Measurements from ENCODE around the gene SKIC8.

Gene SKIC8

DNA sequence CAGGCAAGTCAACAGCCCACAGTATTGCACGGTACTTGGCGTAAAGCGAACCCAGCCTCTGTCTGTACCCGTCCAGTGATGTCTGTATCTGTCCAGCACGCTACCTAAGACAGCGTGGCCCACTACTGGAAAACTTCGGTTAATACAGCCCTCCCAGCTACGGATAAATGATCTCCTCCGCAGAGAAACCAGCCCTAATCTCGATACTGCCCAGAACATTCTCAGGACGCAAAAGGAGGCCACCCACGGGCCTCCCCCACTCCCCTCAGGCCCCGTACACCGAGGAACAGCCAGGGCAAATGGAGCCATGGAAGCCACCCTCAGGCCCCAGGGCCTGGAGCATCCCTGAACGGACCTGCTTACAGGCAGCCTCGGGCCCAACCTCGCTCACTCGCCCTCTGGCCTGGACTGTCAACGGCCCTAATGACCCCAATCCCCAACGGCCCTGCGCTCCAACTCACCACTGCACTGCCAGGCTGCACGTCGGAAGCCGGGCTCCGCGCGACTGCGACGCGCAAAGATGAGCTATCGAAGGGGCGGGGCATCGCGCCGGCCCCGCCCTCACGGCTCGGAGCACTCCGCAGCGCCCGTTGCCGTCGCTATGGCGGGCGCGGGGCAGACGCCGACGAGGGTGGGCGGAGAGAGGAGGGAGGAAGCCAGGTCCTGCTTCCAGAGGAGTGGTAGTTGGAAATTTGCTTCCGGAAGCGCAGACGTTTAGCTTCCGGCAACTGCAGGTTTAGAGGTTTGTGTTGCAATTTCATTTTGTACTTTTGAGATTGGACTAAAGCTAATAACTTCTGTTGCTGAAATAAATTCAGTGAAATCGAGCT lies at the start of gene SKIC8:
Gene SKIC8 (minus strand): TSS at position 509 of the 830 bp plus-strand sequence. CDS start 3,923 bp downstream, outside the sequence.
- peak; percentile 97 for DNase-seq

DNA sequence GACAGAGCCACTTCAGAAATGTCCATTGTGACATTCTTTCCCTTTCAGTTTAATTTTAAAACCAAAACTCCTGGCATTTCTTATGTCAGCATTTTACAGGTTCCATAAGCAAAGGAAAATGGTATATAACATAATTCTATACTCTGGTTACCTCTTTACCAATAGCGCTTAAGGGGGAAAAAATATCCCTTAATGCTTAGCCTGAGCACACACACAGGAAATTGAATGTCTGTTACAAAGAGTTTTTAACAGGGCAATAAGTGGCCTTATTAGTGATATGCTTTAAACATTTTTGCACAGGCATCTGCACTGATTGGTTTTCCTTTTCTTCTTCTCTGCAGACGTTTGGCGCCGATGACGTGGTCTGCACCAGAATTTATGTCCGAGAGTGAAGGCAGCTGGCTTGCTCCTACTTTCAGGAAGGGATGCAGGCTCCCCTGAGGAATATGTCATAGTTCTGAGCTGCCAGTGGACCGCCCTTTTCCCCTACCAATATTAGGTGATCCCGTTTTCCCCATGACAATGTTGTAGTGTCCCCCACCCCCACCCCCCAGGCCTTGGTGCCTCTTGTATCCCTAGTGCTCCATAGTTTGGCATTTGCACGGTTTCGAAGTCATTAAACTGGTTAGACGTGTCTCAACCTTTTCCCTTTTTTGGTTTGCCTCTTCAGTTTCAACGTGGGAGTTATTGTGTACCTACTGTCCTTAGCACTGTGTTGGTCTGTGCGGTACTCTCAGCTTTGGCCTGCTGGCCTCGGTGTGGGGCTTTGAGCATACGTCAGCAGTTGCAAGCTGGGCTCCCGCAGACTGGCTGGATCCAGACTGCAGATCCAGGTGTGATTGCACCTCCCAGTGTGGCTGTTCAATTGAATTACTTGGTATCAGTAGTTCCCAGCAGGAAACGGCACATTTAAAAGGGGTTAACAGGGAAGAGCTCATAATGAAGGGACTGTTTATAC lies 48.5 kb upstream of the SKIC8 start:
- no peak for DNase-seq

DNA sequence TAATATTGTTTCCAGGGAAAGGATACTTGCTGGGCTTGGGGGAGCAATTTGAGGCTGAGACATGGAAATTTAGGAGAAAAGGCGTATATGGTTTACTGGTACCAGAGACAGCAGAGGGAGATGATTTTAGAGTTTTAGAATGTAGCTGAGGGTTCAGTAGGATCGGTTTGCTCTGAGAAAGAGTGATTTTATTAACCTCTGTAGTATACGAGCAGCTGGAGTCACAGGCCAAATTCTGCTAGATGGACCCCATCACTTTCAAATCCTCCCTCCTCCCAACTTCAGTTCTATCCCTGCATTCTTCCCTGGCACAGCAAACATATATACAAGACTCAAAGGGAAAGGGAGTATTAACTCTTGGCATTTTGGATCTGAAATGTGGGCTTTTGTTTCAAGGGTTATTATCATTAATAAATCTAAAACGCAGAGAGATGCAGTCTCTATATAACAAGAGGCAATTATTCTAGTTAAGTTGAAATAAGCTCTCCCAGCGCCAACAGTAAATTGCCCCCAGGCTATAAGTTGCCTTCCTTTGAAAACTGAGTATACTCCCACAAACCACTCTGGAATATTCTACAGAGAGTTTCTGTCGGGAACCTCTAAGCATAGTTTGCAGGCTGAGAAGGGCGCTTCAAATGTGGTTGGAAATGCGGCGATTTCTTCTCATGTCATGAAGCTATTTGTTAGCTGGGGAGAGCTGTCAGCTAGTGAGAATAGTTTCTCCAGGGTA lies 46.2 kb upstream of the SKIC8 start:
- DNase-seq = no peak

DNA sequence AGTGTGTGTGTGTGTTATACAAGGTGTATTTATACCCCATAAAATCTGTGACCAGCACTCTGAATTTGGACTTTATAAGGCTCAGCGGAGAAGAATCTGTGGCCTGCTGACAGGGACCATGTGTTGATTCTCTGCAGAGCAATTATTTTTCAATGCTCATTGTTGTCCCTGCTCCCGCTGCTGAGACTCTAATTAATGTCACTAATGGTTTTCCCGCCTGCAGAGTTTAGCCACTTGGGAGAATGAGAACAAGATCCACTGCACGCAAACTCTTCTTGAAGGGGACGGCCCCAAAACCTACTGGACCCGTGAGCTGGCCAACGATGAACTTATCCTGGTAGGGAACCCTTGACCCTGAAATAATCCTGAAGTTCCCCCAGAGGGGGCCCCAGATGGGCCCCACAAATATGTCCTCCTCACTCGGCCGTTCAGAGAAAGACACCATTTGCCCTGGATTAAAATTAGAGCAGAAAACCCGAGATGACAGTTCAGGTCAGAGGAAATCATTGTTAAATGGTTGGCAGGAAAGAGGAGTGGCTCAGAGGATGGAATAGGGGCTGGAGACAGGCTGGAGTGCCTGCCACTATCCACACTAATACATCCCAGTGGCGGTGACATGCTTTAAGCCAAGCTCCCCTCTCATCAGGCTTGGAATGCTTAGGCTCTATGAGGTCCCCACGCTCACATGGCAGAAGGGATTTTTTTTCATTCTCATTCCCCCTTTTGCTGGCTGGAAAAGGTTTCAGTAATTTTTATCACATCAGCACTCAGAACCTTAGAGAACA lies 44.1 kb upstream of the SKIC8 start:
- peak; percentile 93 for DNase-seq

DNA sequence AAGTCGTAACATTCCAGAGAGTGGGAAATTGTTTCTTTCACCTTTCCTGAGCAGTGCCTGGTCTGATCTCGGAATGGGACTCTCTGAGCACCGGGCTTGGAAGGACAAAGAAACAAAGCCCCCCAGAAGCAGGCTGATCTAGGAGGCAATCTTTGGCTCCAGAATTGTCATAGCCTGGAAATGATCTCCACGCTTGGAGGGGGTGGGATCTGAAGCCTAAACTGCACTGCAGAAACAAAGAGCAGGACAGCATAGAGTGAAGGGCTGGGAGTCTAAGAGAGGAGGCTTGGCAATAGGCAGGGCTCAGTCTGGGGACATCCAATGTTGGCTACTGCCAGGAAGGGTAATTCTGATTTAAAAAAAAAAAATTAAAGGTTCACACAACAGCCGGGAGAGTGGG lies 42.6 kb upstream of the SKIC8 start:
- DNase-seq = peak; percentile 61

- peak; percentile 76 for DNase-seq
These were observed 41.9 kb upstream of the SKIC8 start for GRCh38 chr15:78341057-78341987.

DNA sequence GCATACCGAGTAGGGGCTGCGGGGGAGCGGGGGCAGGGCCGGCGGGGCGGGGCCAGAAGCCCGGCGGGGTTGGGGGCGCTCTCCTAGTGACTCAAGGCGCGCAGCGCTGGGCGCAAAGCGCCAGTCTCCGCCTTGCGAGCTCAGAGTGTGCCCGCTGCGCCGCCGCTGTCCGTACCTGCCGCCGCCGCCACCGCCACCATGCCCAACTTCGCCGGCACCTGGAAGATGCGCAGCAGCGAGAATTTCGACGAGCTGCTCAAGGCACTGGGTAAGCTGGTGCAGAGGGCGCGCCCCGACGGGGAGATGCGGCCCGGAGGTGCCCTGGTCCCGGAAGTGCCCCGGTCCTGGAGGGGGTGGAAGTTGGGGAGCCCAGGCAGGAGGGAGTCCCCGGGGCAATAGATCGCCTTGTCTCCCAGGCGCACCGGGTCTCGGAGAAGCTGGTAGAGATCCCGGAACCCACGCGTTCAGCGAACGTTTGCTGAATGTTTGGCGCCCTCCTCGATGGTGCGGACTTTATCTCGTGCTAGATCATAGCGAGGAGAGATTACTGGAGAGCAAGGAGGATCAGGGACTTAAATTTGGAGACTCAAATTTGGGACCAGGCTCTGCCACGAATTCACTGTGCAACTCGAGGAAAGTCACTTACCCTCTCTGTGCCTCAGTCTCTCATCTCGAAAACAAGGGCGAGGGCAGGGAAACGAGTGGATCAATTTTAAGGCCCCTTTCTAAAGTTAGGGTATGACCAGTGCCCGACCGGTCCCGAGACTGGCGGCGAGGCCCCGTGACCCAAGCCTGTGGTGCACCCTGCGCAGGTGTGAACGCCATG lies 41.0 kb upstream of the SKIC8 start, which contains the start of gene CRABP1:
Gene CRABP1 (plus strand): TSS at position 123 of the 826 bp plus-strand sequence. CDS start 76 bp downstream, at position 199.
- peak; percentile 83 for DNase-seq

DNA sequence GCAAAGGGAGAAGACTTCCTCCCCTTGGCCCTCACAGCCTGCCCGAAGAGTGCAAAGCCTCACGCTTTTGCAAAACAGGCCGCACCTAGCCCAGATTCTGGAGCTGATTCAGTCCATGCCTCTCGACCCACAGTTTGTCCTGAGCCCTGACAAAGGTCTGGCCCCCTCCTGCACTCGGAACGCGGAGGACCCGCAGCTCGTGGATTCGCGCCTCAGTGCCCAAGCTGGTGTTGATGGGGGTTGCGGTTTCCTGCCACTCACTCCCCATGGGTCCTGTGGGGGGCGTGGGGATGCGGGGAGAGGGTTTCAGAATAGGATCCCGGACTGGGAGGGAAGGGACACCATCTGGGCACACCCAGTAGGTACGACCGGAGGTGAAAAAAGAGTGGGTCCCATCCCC lies 40.1 kb upstream of the SKIC8 start:
- peak; percentile 69 for DNase-seq

- peak; percentile 63 for DNase-seq
These were observed 39.4 kb upstream of the SKIC8 start for GRCh38 chr15:78338781-78339180.

DNA sequence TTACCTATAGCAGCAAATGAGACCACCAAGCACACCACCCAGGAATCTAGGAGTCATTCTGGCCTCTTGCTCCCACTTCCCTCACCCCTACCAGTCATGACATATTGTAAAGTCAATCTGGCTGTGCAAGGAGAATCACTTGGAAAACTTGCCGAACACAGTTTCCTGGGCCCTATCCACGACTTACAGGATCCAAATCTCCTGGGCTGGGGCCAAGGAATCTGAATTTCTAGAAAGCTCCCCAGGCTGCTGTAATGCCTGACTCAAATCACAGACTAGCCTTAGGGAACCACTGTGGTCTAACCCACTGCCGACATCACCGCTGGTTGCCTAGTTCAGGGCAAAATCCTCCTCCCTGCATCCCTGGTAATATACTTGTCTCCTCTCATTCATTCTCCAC lies 36.6 kb upstream of the SKIC8 start:
- no peak for DNase-seq

DNA sequence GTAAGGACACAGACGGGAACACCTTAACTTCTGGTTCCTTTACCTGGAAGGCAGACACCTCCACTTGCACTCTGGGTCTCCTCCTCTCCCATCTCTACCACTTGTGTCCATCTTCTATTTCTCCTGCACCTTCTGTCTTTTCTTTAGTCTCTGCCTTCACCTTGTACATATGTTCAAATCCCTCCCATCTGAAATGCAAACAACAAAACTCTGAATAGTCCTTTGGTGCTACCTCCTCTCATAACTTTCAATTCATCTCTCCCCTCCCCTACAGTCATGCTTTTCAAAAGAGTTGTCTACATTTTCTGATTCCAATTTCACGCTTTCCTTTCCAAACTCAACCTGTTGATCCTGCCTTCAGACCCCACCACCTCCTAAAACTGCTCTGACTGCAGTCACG lies 35.4 kb upstream of the SKIC8 start:
- no peak for DNase-seq

DNA sequence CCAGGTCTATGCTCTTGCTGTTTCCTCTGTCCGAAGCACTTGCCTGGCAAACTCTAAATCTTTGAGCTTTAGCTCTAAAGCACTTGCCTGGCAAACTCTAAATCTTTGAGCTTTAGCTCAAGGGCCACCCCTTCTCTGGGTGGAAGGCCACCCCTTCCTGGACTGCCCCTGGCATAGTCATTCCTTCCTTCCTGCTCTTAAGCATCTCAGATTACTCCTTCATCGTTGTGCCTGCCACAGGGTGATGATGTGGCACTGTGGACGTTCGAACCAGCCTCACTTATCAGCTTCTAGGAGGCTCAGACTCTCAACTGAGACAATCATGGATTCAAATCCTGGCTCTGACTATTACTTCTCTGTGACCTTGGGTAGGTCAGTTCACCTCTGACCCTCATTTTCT lies 30.2 kb upstream of the SKIC8 start:
- no peak for DNase-seq

DNA sequence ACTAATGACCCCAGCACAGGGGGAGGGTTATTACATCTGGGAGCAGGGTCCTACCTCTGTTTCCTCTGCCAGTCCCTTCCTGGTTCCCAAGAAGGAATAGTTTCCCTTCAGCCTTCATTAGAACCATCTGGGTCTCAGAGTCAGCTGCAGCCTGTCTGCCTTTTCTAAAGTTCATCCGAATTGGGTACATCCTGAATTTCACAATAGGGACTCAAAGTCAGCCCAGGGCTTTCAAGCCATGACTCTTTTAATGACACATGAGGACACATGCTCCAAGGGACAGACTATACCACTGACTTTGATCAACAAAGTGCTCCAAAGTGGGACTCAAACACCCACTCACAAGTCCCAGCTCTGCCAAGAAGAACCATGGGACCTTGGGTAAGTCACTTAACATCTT lies 28.1 kb upstream of the SKIC8 start:
- no peak for DNase-seq

GRCh38 chr15:78325092-78325843 lies 25.9 kb upstream of the SKIC8 start:
- DNase-seq = peak; percentile 43

DNA sequence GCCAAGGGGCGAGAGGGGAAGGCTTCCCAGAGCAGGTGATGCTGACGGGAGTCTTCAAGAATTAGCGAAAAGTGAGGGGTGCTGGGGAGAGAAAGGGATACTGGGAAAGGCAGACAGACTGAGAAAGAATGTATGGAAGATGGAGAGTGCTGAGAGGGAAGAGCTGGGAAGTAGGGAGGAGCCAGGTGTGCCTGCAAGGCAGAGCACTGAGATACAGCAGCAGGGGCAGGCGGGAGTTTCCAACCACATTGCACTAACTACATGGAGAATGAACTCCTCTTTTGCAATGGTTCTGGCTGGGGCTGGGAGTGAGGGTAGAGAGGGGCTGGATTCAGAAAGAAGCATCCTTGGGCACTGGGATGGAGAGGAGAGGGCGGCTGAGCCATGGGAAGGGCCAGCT lies 24.7 kb upstream of the SKIC8 start:
- no peak for DNase-seq

DNA sequence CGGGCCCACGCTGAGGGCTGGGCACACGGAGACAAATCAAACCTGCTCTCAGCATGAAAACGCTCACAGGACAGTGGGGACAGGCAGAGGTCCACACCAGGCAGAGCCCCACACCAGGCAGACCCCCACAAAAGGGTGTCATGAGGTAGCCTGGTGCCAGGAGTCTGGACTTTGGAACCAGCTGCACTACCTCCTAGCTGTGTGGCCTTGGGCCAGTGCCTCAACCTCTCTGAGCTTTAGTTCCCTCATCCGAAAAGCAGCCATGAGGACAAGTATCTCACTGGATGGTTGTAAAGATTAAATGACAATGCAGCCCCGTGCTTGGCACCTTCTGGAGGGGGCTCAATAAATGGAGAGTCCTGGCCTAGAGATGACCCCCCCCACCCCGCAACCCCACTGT lies 24.3 kb upstream of the SKIC8 start:
- no peak for DNase-seq

- DNase-seq = peak; percentile 92
These were observed 23.5 kb upstream of the SKIC8 start for GRCh38 chr15:78322724-78323521.

- no peak for DNase-seq
These were observed 22.8 kb upstream of the SKIC8 start for GRCh38 chr15:78322243-78322642.

Measured in retina (tissue), 1 donor.